Activated CD4-positive, CD25-positive, alpha-beta regulatory T cell treated with anti-CD3 and anti-CD28 coated beads, Interleukin-2, amount 50 U/mL, for 72 hours (primary cell): ENCODE results near the gene SSC4D.
"Not testable (repeated sequence)": the region's sequence is repeated elsewhere in the genome, so short reads cannot be mapped to it uniquely, and the experiment has no call there.

Source experiments
- DNase-seq: peaks from one replicate; pipeline ENCODE4 v3.0.0; 2021

SSC4D gene

DNA sequence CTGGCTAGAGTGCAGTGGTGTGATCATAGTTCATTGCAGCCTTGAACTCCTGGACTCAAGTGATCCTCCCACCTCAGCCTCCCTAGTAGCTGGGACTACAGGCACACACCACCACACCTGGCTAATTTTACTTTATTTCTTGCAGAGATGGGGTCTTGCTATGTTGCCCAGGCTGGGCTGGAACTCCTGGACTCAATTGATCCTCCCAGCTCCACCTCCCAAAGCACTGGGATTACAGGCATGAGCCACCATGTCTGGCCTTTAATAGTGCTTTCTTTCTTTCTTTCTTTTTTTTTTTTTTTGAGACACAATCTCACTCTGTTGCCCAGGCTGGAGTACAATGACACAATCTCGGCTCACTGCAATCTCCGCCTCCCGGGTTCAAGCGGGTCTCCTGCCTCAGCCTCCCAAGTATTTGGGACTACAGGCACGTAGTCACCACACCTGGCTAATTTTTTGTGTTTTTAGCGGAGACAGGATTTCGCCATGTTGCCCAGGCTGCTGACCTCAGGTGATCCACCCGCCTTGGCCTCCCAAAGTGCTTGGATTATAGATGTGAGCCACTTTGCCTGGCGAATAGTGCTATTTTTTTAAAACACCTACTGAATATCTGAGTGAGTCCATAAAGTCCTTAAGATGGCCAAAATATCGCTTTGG is 8.3 kb upstream of the SSC4D start:
- DNase-seq = not testable (repeated sequence)

GRCh38 chr7:76412249-76412648 is 2.8 kb upstream of the SSC4D start:
- DNase-seq = no peak

GRCh38 chr7:76411626-76412025 is 2.1 kb upstream of the SSC4D start:
- no peak for DNase-seq

DNA sequence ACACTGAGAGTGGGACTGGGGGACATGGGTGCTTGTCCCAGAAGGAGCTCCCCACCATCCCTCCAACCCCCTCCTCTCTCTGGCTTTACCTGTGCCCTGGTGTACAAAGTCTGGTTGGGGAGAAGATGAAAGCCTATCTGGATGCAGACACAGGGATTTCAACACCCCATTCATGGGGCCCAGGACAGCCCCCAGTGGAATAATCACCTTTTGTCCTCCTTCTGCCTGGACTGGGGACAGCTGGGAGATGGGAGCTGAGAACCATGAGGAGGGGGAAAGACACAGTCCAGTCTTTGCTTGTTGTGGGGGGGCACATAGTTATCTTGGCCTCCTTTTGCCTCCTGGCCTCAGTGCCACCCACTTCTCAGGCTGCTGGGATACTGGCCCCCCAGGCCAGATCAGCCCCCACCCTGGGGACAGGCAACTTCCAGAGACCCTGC is 1.4 kb downstream of the SSC4D start:
- no peak for DNase-seq

GRCh38 chr7:76407718-76408117 is 1.8 kb downstream of the SSC4D start:
- DNase-seq = no peak

GRCh38 chr7:76405738-76406137 is 3.8 kb downstream of the SSC4D start:
- DNase-seq = no peak

GRCh38 chr7:76403780-76404494 is 5.6 kb downstream of the SSC4D start:
- no peak for DNase-seq

DNA sequence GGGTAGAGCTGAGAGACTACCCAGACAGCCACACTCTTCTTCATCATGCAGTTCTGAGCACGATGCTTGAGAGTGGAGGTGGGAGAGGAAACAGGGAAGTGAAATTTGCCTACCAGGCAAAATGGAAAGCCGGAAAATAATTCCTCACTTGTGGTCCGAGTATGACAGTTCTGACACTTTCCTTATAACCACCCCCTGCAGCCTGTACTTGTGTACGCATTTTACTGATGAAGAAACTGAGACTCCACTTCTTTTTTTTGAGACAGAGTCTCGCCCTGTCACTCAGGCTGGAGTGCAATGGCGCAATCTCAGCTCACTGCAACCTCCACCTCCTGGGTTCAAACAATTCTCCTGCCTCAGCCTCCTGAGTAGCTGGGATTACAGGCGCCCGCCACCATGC is 6.4 kb downstream of the SSC4D start:
- not testable (repeated sequence) for DNase-seq

DNA sequence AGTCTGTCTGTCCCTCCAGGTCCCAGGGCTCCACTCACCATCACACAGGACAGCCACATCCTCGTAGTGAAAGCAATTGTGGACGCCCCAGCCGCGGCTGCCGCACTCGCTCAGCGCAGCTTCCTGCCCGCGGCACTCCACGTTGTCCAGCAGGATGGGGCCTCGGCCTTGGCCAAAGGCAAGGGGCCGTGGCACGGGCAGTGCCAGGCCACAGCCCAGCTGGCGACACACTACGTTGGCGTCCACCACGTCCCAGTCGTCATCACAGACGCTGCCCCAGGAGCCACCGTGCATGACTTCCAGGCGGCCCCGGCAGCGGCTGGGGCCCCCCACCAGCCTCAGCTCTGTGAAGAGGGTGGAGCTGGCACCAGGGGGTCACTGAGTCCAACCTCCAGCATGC is 9.2 kb downstream of the SSC4D start:
- no peak for DNase-seq

- peak; percentile 83 for DNase-seq
These were observed 11.9 kb downstream of the SSC4D start for GRCh38 chr7:76397409-76398183.

GRCh38 chr7:76396864-76397263 is 12.6 kb downstream of the SSC4D start:
- DNase-seq = no peak

GRCh38 chr7:76395965-76396726 is 13.4 kb downstream of the SSC4D start:
- no peak for DNase-seq

DNA sequence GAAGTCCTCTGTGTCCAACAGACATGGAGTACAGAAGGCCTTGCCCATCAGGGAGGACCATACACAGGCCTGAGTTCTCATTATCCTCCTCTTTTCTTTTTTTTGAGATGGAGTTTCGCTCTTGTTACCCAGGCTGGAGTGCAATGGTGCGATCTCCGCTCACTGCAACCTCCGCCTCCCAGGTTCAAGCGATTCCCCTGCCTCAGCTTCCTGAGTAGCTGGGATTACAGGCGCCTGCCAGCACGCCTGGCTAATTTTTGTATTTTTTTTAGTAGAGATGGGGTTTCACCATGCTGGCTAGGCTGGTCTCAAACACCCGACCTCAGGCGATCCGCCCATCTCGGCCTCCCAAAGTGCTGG is 13.9 kb downstream of the SSC4D start:
- not testable (repeated sequence) for DNase-seq

- DNase-seq = no peak
These were observed 14.5 kb downstream of the SSC4D start for GRCh38 chr7:76394957-76395356.

DNA sequence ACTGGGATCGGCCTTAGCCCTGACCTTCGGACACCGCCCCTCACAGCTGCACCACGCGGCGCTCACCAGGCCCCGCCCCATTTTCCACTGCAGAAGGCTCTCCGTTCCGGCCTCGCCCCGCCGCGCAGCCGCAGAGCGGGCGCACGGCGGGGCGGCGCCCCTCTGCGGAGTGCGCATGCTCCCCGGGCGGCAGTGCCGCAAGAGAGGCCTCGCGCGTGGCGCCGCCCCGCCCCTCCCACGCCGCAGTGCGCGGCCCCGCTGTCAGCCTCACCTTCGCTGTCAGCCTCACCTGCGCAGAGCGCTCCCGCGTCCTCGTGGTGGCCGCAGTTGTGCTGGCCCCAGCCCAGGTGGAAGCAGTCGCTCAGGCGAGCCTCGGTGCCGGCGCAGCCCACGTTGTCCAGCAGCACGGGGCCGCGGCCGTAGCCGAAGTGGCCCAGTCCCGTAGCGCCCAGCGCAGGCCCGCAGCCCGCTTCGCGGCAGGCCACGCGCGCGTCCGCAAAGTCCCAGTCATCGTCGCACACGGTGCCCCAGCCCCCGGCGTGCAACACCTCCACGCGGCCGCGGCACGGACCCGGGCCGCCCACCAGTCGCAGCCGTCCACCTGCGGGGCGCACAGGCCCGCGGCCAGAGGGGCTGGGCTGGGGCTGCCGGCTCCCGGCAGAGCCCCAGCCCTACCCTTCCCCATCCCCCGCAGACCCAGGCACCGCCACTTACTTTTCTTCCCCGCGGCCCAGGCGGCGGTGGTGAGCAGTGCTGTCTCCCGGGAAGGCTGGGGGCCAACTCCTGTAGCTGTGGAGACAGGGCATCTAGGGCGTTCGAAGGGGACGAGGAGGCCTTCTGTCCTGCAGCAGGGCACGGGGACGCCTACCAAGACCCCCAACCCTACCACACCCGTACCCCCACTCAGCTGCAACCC is 16.1 kb downstream of the SSC4D start:
- DNase-seq = peak; percentile 95

DNA sequence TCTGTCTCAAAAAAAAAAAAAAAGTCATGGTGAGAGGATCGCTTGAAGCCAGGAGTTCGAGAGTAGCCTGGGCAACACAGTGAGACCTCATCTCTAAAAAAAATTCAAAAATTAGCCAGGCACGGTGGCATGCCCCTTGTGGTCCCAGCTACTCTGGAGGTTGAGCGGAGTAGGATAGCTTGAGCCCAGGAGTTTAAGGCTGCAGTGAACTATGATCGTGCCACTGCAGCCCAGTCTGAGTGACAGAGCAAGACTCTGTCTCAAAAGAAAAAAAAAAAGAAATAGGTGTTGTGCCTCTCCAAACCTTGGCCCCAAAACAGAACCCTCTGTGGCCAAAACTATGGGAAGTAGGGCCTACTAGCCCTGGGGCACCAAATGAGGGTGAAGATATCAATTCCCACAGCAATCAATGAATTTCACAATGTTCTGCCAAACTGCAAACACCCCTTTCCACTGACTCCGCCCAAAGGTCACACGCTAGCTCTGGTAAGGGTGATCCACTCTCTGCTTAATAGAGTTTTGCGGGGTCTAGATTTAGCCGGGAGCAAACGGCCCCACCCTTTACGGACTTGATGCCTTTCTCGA is 16.9 kb downstream of the SSC4D start:
- no peak for DNase-seq

- no peak for DNase-seq
These were observed 19.4 kb downstream of the SSC4D start for GRCh38 chr7:76390092-76390491.

DNA sequence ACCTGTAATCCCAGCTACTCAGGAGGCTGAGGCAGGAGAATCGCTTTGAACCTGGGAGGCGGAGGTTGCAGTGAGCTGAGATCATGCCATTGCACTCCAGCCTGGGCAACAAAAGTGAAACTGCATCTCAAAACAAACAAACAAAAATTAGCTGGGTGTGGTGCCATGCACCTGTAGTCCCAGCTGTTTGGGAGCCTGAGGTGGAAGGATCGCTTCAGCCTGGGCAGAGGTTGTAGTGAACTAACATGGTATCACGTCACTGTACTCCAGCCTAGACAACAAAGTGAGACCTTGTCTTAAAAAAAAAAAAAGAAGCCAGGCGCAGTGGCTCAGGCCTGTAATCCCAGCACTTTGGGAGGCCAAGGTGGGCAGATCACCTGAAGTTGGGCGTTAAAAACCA is 21.7 kb downstream of the SSC4D start:
- DNase-seq = not testable (repeated sequence)

- no peak for DNase-seq
These were observed 22.7 kb downstream of the SSC4D start for GRCh38 chr7:76386691-76387260.

GRCh38 chr7:76383089-76383944 is 26.2 kb downstream of the SSC4D start:
- DNase-seq = no peak
